RWPE2 (cell line): ENCODE measurements around the gene MRPS18B.

Source experiments
- ATAC-seq: fragments of 200-7000 bp; cut with Tn5 transposase; 3 replicates; pipeline ENCODE4 v1.9.1; 2021; ENCODE audit warnings: low read depth
- DNase-seq: peaks from one replicate; pipeline ENCODE4 v3.0.0-alpha.2; 2020; ENCODE audit warnings: low spot score
- H3K27ac ChIP-seq: fragments of 450-650 bp; 2 replicates; pipeline ENCODE4 v1.5.1; 2017; ENCODE audit warnings: mild to moderate bottlenecking; ENCODE audit not compliant: poor library complexity, severe bottlenecking
- H3K27me3 ChIP-seq: fragments of 250-450 bp; sonication (Bioruptor Pico); 2 replicates; pipeline ENCODE4 v1.5.1; 2021; ENCODE audit warnings: mild to moderate bottlenecking, moderate library complexity; ENCODE audit not compliant: insufficient read depth, poor library complexity, severe bottlenecking
- H3K36me3 ChIP-seq: fragments of 250-450 bp; sonication (Bioruptor Pico); 2 replicates; pipeline ENCODE4 v1.5.1; 2020; ENCODE audit warnings: low read depth, mild to moderate bottlenecking, moderate library complexity
- H3K4me1 ChIP-seq: fragments of 250-450 bp; sonication (Bioruptor Pico); 2 replicates; pipeline ENCODE4 v1.5.1; 2021; ENCODE audit warnings: mild to moderate bottlenecking, moderate library complexity; ENCODE audit not compliant: insufficient read depth, poor library complexity, severe bottlenecking
- H3K4me3 ChIP-seq: fragments of 250-450 bp; sonication (Bioruptor Pico); 2 replicates; pipeline ENCODE4 v1.5.1; 2021; ENCODE audit warnings: mild to moderate bottlenecking, moderate library complexity; ENCODE audit not compliant: severe bottlenecking
- H3K9me3 ChIP-seq: fragments of 250-450 bp; sonication (Bioruptor Pico); 2 replicates; pipeline ENCODE4 v1.5.1; 2021; ENCODE audit warnings: mild to moderate bottlenecking, moderate library complexity; ENCODE audit not compliant: severe bottlenecking
- CTCF ChIP-seq: fragments of 450-650 bp; IDR thresholded peaks from one replicate; pipeline ENCODE4 v1.5.1; 2017; ENCODE audit warnings: mild to moderate bottlenecking, moderate library complexity; ENCODE audit not compliant: poor library complexity, severe bottlenecking

The MRPS18B gene

GRCh38 chr6:30635834-30636233, 18.2 kb downstream of the MRPS18B start:
- DNase-seq (no peak), ATAC-seq (no peak)
- no peak overlapping the region for H3K27ac ChIP-seq
- H3K9me3 ChIP-seq, result no peaks in the 10 kb centered on the region
- H3K27me3 ChIP-seq, result no peaks in the 10 kb centered on the region
- no peak overlapping the region for H3K4me3 ChIP-seq
- TF ChIP-seq CTCF, result no peak
- peaks cover 25% of the 10 kb centered on the region for H3K36me3 ChIP-seq
- no peaks in the 10 kb centered on the region for H3K4me1 ChIP-seq

- no peak for DNase-seq
- peak; percentile 53; the same call in 1 of the 3 replicates for ATAC-seq
- H3K27ac ChIP-seq, result no peak overlapping the region
- H3K4me3 ChIP-seq, result no peak overlapping the region
- H3K4me1 ChIP-seq, result no peaks in the 10 kb centered on the region
- H3K36me3 ChIP-seq, result peaks cover 25% of the 10 kb centered on the region
- peak; percentile 15 for TF ChIP-seq CTCF
- H3K9me3 ChIP-seq, result no peaks in the 10 kb centered on the region
- H3K27me3 ChIP-seq, result no peaks in the 10 kb centered on the region
Observed at GRCh38 chr6:30640481-30640880, 22.8 kb downstream of the MRPS18B start.

GRCh38 chr6:30641048-30641447, 23.4 kb downstream of the MRPS18B start:
- Histone ChIP-seq H3K36me3 (peaks cover 28% of the 10 kb centered on the region), H3K27ac (no peak overlapping the region), H3K4me1 (no peaks in the 10 kb centered on the region), H3K27me3 (no peaks in the 10 kb centered on the region), H3K4me3 (no peak overlapping the region), H3K9me3 (no peaks in the 10 kb centered on the region)
- no peak for TF ChIP-seq CTCF
- DNase-seq (no peak), ATAC-seq (no peak)

GRCh38 chr6:30643656-30644055, 26.0 kb downstream of the MRPS18B start:
- TF ChIP-seq CTCF, result no peak
- peaks cover 29% of the 10 kb centered on the region for H3K36me3 ChIP-seq
- H3K9me3 ChIP-seq, result no peaks in the 10 kb centered on the region
- no peak overlapping the region for H3K27ac ChIP-seq
- H3K4me1 ChIP-seq, result peaks cover 4% of the 10 kb centered on the region
- DNase-seq (no peak), ATAC-seq (no peak)
- H3K4me3 ChIP-seq, result no peak overlapping the region
- H3K27me3 ChIP-seq, result no peaks in the 10 kb centered on the region

GRCh38 chr6:30644769-30645168, 27.1 kb downstream of the MRPS18B start:
- no peaks in the 10 kb centered on the region for H3K9me3 ChIP-seq
- peaks cover 34% of the 10 kb centered on the region for H3K36me3 ChIP-seq
- no peak for DNase-seq
- TF ChIP-seq CTCF, result no peak
- H3K27me3 ChIP-seq, result no peaks in the 10 kb centered on the region
- no peak for ATAC-seq
- no peak overlapping the region for H3K4me3 ChIP-seq
- peaks cover 4% of the 10 kb centered on the region for H3K4me1 ChIP-seq
- no peak overlapping the region for H3K27ac ChIP-seq
